Measurements from ENCODE around the gene SLC39A3. TPM values are rescaled to one million over a fixed set of nuclear protein-coding genes. Genes with fewer than 3 reads are reported as not detected.

SLC39A3 gene, protein sequence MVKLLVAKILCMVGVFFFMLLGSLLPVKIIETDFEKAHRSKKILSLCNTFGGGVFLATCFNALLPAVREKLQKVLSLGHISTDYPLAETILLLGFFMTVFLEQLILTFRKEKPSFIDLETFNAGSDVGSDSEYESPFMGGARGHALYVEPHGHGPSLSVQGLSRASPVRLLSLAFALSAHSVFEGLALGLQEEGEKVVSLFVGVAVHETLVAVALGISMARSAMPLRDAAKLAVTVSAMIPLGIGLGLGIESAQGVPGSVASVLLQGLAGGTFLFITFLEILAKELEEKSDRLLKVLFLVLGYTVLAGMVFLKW
- total RNA-seq (2022; extraction: Qiagen RNA extraction; ENCODE audit: low read depth) = 24.0 to 31.6 TPM (median 29.6 TPM) in 5 replicates

DNA sequence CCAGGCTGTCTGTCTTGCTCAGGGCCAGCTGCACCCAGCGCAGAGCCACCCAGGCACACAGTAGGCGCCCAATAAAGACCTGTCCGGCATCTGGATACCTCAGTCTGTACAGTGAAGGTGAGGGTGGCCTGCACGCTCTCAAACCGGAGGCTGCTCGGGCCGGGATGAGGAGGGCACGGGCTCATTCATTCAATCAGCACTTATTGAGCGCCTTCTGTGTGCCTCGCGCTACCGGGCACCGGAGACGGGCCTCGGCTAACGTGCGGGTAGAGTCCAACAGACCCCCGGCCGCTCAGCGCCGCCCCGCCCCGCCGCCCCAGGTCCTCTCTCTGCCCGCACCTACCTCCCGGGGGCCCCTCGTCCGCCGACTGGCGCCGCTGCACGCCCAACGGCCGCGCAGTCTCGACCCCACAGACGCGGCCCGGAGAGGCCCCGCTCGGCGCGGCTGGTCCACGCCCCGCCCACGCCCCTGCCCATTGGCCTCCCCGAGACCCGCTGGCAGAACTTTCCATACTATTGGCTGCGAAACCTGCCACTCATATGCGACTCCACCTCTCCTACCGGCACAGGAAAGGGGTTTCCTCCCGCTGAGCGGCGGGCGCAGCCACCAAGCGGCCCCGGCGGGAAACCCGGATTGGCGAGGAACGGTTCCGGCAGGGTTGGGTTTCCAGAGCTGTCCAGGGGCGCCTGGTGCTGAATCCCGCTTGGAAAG, at the start of gene SLC39A3:
TSS of gene SLC39A3 (minus strand) at position 416 of the 712 bp plus-strand sequence. CDS start 2,760 bp downstream, outside the sequence.

GRCh38 chr19:2785244-2785997, 45.6 kb upstream of the SLC39A3 start, which contains the start of gene THOP1:
THOP1 (plus strand) TSS chr19:2785503; CDS start chr19:2785663, 160 bp downstream.

GRCh38 chr19:2782936-2783780, 43.3 kb upstream of the SLC39A3 start, which contains the start of gene SGTA:
SGTA (minus strand) TSS chr19:2783273; CDS start chr19:2769068, 14,205 bp downstream.

GRCh38 chr19:2720777-2721569, 18.8 kb downstream of the SLC39A3 start, which contains the start of gene DIRAS1:
DIRAS1 (minus strand) TSS chr19:2721372; CDS start chr19:2717806, 3,566 bp downstream.

GRCh38 chr19:2702170-2703076, 37.4 kb downstream of the SLC39A3 start, which contains the start of gene GNG7:
GNG7 (minus strand) TSS chr19:2702694; CDS start chr19:2520688, 182,006 bp downstream.

Other genes with a start within 250 kb of the SLC39A3 start
- gene GNG7, start 37.3 kb downstream of the SLC39A3 start, total RNA-seq (2022; extraction: Qiagen RNA extraction; ENCODE audit: low read depth) = 0.02 to 0.09 TPM (median 0.07 TPM) in 4 of 5 replicates, not detected in the other
- 3.5 to 4.3 TPM (median 4.1 TPM) in 5 replicates for gene DIRAS1, start 18.6 kb downstream of the SLC39A3 start, total RNA-seq (2022; extraction: Qiagen RNA extraction; ENCODE audit: low read depth)
- gene SGTA, start 43.3 kb upstream of the SLC39A3 start, total RNA-seq (2022; extraction: Qiagen RNA extraction; ENCODE audit: low read depth) = 58.5 to 83.0 TPM (median 72.7 TPM) in 5 replicates
- gene THOP1, start 45.5 kb upstream of the SLC39A3 start, total RNA-seq (2022; extraction: Qiagen RNA extraction; ENCODE audit: low read depth) = 84.8 to 111 TPM (median 96.4 TPM) in 5 replicates
- gene ZNF554, start 79.9 kb upstream of the SLC39A3 start, total RNA-seq (2022; extraction: Qiagen RNA extraction; ENCODE audit: low read depth) = 0.55 to 1.1 TPM (median 1.0 TPM) in 5 replicates
- 2.2 to 2.3 TPM (median 2.3 TPM) in 5 replicates for gene ZNF555, start 101.5 kb upstream of the SLC39A3 start, total RNA-seq (2022; extraction: Qiagen RNA extraction; ENCODE audit: low read depth)
- gene ZNF556, start 127.3 kb upstream of the SLC39A3 start, total RNA-seq (2022; extraction: Qiagen RNA extraction; ENCODE audit: low read depth) = 0.07 to 0.21 TPM in 2 of 5 replicates, not detected in the others
- gene ZNF57, start 160.9 kb upstream of the SLC39A3 start, total RNA-seq (2022; extraction: Qiagen RNA extraction; ENCODE audit: low read depth) = 1.6 to 2.7 TPM (median 2.2 TPM) in 5 replicates
- 1.3 to 2.4 TPM (median 1.8 TPM) in 5 replicates for gene ZNF77, start 205.0 kb upstream of the SLC39A3 start, total RNA-seq (2022; extraction: Qiagen RNA extraction; ENCODE audit: low read depth)
- gene TLE6, start 237.5 kb upstream of the SLC39A3 start, total RNA-seq (2022; extraction: Qiagen RNA extraction; ENCODE audit: low read depth) = 4.1 to 6.1 TPM (median 5.0 TPM) in 5 replicates

Measured in A549 treated with DMSO at 1 μM for 4 hours (cell line).